GM13976 (cell line): ENCODE results near the gene AQP12B.

Experiments used
- DNase-seq: peaks from one replicate; pipeline ENCODE4 v3.0.0; 2012; ENCODE audit warnings: low spot score
- CTCF ChIP-seq: IDR thresholded peaks from 2 replicates; pipeline ENCODE4 v1.5.1; 2012; ENCODE audit warnings: borderline replicate concordance, mild to moderate bottlenecking; ENCODE audit not compliant: insufficient read depth; ENCODE audit errors: extremely low read depth, missing control alignments, control extremely low read depth
- in situ Hi-C: fragments of 300-500 bp; cut with MboI; formaldehyde crosslinking; loops from one replicate; pipeline ENCODE4 v1.12.0; 2022; ENCODE audit warnings: low sequenced_read_pairs, mixed read lengths, inconsistent platforms; ENCODE audit not compliant: unreplicated experiment

Gene AQP12B

GRCh38 chr2:240648650-240649275, 33.9 kb downstream of the AQP12B start:
- in situ Hi-C loops: no loop called here
- no peak for TF ChIP-seq CTCF
- peak; percentile 41 for DNase-seq

GRCh38 chr2:240648155-240648649, 34.5 kb downstream of the AQP12B start:
- in situ Hi-C loops: no loop called here
- no peak for DNase-seq

GRCh38 chr2:240647503-240648154, 35.1 kb downstream of the AQP12B start:
- in situ Hi-C loops: no loop called here
- DNase-seq: no peak
- TF ChIP-seq CTCF: no peak

More at GRCh38 chr2:240648155-240648649, 34.5 kb downstream of the AQP12B start:
- no peak for TF ChIP-seq CTCF

- in situ Hi-C loops: no loop called here
- no peak for TF ChIP-seq CTCF
- DNase-seq: no peak
Observed at GRCh38 chr2:240646900-240647502, 35.7 kb downstream of the AQP12B start.

DNA sequence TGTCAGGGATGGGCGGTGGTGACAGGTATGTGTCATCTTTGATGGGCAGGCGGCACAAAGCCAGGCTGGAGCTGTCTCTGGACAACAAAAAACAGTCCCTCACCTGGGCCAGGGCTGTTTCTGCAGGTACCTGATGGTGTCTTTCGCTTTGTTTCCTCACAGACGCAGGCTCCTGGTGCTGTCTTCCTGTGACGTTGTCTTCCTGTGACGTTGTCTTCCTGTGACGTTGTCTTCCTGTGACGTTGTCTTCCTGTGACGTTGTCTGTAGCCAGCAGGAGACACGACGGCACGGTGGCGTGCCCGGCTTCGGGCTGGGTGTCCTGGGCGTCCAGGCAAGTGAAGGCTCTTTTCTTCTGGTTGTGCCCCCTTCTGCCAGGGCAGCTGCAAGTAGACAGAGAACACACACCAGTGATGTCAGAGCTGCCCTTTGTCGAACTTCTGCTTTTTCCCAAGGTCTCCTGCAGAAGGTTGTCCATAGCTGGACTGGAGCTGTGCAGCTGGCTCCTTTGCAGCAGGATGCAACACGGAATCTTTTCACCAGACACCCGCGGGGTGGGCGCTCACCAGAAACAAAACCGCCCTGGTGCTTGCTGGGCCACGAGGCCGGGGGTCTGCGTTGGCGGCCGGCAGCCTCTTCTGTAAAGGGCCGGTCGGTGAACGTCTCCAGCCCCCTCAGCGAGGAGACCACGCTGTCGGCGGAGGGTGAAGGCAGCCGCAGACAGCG, 36.3 kb downstream of the AQP12B start:
- peak; percentile 37 for DNase-seq
- TF ChIP-seq CTCF: no peak
- in situ Hi-C loops: no loop called here

DNA sequence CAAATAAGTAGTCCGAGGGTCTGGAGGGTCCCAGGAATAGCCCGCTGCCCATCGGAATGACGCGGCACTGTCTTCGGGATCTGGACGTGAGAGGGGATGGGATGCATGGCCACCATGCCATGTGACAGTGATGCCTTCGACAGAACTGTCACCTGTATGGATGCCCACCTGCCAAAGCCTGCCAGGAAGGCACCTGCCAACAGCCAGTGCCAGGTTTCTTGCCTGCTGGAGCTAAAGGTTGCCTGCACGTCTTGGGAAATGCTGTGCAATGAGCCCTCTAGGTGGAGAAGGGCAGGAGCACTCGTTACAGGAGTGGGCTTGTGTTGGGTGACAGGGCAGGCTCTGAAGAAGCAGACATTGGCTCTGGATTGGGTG, 36.9 kb downstream of the AQP12B start:
- in situ Hi-C loops: no loop called here
- no peak for DNase-seq

More for the DNA sequence above, 36.9 kb downstream of the AQP12B start:
- no peak for TF ChIP-seq CTCF
